ENCODE results near the gene SRXN1.
A peak's percentile ranks its signal among the peaks of the same experiment; 100 is the strongest.

Gene SRXN1

DNA sequence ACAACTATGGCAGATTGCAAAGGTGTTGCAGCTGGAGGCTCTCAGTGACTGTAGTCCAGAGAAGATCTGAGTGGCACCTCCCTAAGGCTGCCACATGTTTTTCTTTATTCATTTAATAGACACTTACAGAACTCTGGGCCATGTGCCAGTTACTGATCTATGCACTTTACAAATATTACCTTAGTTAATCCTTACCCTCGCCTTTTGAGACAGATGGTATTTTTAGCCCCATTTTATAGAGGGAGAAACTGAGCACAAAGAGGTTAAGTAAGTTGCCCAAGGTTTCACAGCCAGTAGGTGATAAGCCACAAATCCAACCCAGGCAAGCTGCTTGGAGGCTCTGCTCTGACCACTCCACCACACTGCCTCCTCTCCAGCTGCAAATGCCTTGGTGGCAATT lies 29.1 kb upstream of the SRXN1 start (continued):
- TF ChIP-seq, protein P1, sequence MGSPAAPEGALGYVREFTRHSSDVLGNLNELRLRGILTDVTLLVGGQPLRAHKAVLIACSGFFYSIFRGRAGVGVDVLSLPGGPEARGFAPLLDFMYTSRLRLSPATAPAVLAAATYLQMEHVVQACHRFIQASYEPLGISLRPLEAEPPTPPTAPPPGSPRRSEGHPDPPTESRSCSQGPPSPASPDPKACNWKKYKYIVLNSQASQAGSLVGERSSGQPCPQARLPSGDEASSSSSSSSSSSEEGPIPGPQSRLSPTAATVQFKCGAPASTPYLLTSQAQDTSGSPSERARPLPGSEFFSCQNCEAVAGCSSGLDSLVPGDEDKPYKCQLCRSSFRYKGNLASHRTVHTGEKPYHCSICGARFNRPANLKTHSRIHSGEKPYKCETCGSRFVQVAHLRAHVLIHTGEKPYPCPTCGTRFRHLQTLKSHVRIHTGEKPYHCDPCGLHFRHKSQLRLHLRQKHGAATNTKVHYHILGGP (tag by site-specific recombination; IDR thresholded peaks at IDR 0.05): no peak
- no peak for TF ChIP-seq ZNF585B (tag by site-specific recombination; IDR thresholded peaks at IDR 0.05)

- Histone ChIP-seq H3K4me3 (ENCODE audit: low read depth, low read length) (no peak overlapping the region), H3K4me1 (ENCODE audit: control insufficient read depth, insufficient read depth, low read length) (peaks cover 3% of the 10 kb centered on the region), H3K27ac (ENCODE audit: extremely low read depth, low read depth, low read length) (no peak overlapping the region), H3K9me3 (ENCODE audit: control insufficient read depth, insufficient read depth, low read depth, low read length) (no peaks in the 10 kb centered on the region), H3K36me3 (ENCODE audit: control insufficient read depth in 2 of 2, insufficient read depth in 1 of 2, low read length in 2 of 2) (no peaks in the 10 kb centered on the region)
- TF ChIP-seq HOXC10 (CRISPR knock-in tag; IDR thresholded peaks at IDR 0.05): no peak
- TF ChIP-seq ZNF654 (tag by site-specific recombination; IDR thresholded peaks at IDR 0.05; ENCODE audit: low read depth): no peak
- TF ChIP-seq REPIN1 (tag by site-specific recombination; IDR thresholded peaks at IDR 0.05; ENCODE audit: low read depth): no peak
- TF ChIP-seq, protein P2, sequence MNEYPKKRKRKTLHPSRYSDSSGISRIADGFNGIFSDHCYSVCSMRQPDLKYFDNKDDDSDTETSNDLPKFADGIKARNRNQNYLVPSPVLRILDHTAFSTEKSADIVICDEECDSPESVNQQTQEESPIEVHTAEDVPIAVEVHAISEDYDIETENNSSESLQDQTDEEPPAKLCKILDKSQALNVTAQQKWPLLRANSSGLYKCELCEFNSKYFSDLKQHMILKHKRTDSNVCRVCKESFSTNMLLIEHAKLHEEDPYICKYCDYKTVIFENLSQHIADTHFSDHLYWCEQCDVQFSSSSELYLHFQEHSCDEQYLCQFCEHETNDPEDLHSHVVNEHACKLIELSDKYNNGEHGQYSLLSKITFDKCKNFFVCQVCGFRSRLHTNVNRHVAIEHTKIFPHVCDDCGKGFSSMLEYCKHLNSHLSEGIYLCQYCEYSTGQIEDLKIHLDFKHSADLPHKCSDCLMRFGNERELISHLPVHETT (tag by site-specific recombination; IDR thresholded peaks at IDR 0.05): no peak
- no peak for TF ChIP-seq ZNF292 (tag by site-specific recombination; IDR thresholded peaks at IDR 0.05; ENCODE audit: borderline replicate concordance, low read depth)
- no peak for TF ChIP-seq ZNF473 (tag by site-specific recombination; IDR thresholded peaks at IDR 0.05)
- no peak for TF ChIP-seq ZNF561 (tag by site-specific recombination; IDR thresholded peaks at IDR 0.05; ENCODE audit: borderline replicate concordance)
- no peak for TF ChIP-seq MYNN (tag by site-specific recombination; IDR thresholded peaks at IDR 0.05; ENCODE audit: borderline replicate concordance)
- no peak for TF ChIP-seq KLF1 (tag by site-specific recombination; IDR thresholded peaks at IDR 0.05)
- TF ChIP-seq ZNF211 (tag by site-specific recombination; IDR thresholded peaks at IDR 0.05; ENCODE audit: low read depth): no peak
- no peak for TF ChIP-seq ZNF112 (tag by site-specific recombination; IDR thresholded peaks at IDR 0.05)
- TF ChIP-seq ZNF747 (tag by site-specific recombination; IDR thresholded peaks at IDR 0.05): no peak
- TF ChIP-seq ZNF426 (tag by site-specific recombination; IDR thresholded peaks at IDR 0.05): no peak
- TF ChIP-seq ZBTB8A (tag by site-specific recombination; IDR thresholded peaks at IDR 0.05): no peak
- no peak for TF ChIP-seq ZNF23 (tag by site-specific recombination; IDR thresholded peaks at IDR 0.05; ENCODE audit: borderline replicate concordance)
- ChIA-PET POLR2A (no interaction called here), CTCF (interaction anchor here (3.3 kb wide), 1 partner anchor 13 kb away, joined by 14 read pairs; no protein-coding TSS in a partner anchor)
Observed at GRCh38 chr20:680638-681187, 27.7 kb upstream of the SRXN1 start.

- H3K4me1 ChIP-seq (ENCODE audit: control insufficient read depth, insufficient read depth, low read length): peaks cover 3% of the 10 kb centered on the region
- H3K27ac ChIP-seq (ENCODE audit: extremely low read depth, low read depth, low read length): no peak overlapping the region
- POLR2A ChIA-PET: no interaction called here
- no peaks in the 10 kb centered on the region for H3K36me3 ChIP-seq (ENCODE audit: control insufficient read depth in 2 of 2, insufficient read depth in 1 of 2, low read length in 2 of 2)
- TF ChIP-seq KLF1 (tag by site-specific recombination; IDR thresholded peaks at IDR 0.05) (0 out of 2 replicates have a peak, but pooled peaks have one; percentile 16), PRDM1 (tag by site-specific recombination; IDR thresholded peaks at IDR 0.05) (no peak)
- CTCF ChIA-PET: interaction anchor here (0.6 to 1.9 kb wide), 5 partner anchors 10 to 134 kb away, joined by 3 to 6 read pairs (median 5); no protein-coding TSS in a partner anchor
- no peaks in the 10 kb centered on the region for H3K9me3 ChIP-seq (ENCODE audit: control insufficient read depth, insufficient read depth, low read depth, low read length)
- no peak overlapping the region for H3K4me3 ChIP-seq (ENCODE audit: low read depth, low read length)
Observed at GRCh38 chr20:677957-678356, 25.0 kb upstream of the SRXN1 start.

DNA sequence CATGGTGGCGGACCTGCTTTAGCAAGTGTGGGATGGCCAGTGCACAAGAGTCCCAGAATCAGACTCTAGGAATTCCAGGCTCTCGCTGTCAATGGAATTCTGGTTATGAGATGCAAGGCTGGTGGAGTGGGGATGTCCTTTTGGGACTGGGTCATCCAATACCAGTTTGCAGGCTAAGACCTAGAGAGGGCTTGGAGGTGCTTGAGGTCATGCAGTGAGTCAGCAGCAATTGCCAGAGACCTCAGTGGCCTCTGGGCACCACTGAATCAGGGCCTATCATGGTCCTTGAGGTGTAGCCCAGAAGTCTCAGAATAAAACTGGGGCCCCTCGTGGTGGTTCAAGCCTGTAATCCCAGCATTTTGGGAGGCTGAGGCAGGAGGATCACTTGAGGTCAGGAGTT lies 24.0 kb upstream of the SRXN1 start:
- no peak overlapping the region for H3K4me3 ChIP-seq (ENCODE audit: low read depth, low read length)
- CTCF ChIA-PET: interaction anchor here (1.9 kb wide), 1 partner anchor 10 kb away, joined by 6 read pairs; no protein-coding TSS in a partner anchor
- H3K4me1 ChIP-seq (ENCODE audit: control insufficient read depth, insufficient read depth, low read length): peaks cover 6% of the 10 kb centered on the region
- POLR2A ChIA-PET: no interaction called here
- H3K27ac ChIP-seq (ENCODE audit: extremely low read depth, low read depth, low read length): no peak overlapping the region
- no peaks in the 10 kb centered on the region for H3K9me3 ChIP-seq (ENCODE audit: control insufficient read depth, insufficient read depth, low read depth, low read length)
- no peaks in the 10 kb centered on the region for H3K36me3 ChIP-seq (ENCODE audit: control insufficient read depth in 2 of 2, insufficient read depth in 1 of 2, low read length in 2 of 2)
- TF ChIP-seq ZNF521 (tag by site-specific recombination; IDR thresholded peaks at IDR 0.05) (no peak), ZNF2 (tag by site-specific recombination; IDR thresholded peaks at IDR 0.05) (no peak), ZNF132 (tag by site-specific recombination; IDR thresholded peaks at IDR 0.05; ENCODE audit: borderline replicate concordance) (no peak), SP2 (tag by site-specific recombination; IDR thresholded peaks at IDR 0.05) (no peak), ZNF488 (tag by site-specific recombination; IDR thresholded peaks at IDR 0.05) (no peak), MZF1 (tag by site-specific recombination; IDR thresholded peaks at IDR 0.05; ENCODE audit: borderline replicate concordance) (no peak), ZNF621 (tag by site-specific recombination; IDR thresholded peaks at IDR 0.05) (no peak), KLF8 (tag by site-specific recombination; IDR thresholded peaks at IDR 0.05) (no peak), ZNF560 (tag by site-specific recombination; IDR thresholded peaks at IDR 0.05; ENCODE audit: borderline replicate concordance) (no peak)
- TF ChIP-seq, protein P3, sequence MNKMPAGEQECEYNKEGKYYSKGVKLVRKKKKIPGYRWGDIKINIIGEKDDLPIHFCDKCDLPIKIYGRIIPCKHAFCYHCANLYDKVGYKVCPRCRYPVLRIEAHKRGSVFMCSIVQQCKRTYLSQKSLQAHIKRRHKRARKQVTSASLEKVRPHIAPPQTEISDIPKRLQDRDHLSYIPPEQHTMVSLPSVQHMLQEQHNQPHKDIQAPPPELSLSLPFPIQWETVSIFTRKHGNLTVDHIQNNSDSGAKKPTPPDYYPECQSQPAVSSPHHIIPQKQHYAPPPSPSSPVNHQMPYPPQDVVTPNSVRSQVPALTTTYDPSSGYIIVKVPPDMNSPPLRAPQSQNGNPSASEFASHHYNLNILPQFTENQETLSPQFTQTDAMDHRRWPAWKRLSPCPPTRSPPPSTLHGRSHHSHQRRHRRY (tag by site-specific recombination; IDR thresholded peaks at IDR 0.05): no peak

Measured in HEK293 (cell line).